Effector memory CD8-positive, alpha-beta T cell (primary cell): Measurements from ENCODE around the gene DNAJB2.

Source experiments
- ATAC-seq: fragments of 150-1000 bp; cut with Tn5 transposase; replicated peaks from 2 replicates; pipeline ENCODE4 v1.10.0; 2021; ENCODE audit warnings: mild to moderate bottlenecking, moderate library complexity
- DNase-seq, 3 experiments: peaks; one replicate each; pipeline ENCODE4 v3.0.0; 2021
- H3K27ac Mint-ChIP-seq, 2 donors: one replicate each; pipeline ENCODE4 v1.8.0; 2022; ENCODE audit warnings: mild to moderate bottlenecking in 2 of 2, mixed read lengths in 2 of 2, moderate library complexity in 2 of 2
- H3K27me3 Mint-ChIP-seq, 2 donors: one replicate each; pipeline ENCODE4 v1.8.0; 2022; ENCODE audit warnings: mixed read lengths in 2 of 2
- H3K36me3 Mint-ChIP-seq: one replicate; pipeline ENCODE4 v1.8.0; 2022; ENCODE audit warnings: mild to moderate bottlenecking, moderate library complexity, mixed read lengths; ENCODE audit not compliant: insufficient read depth
- H3K4me1 Mint-ChIP-seq, 2 donors: one replicate each; pipeline ENCODE4 v1.8.0; 2022; ENCODE audit warnings: low read depth in 2 of 2, mixed read lengths in 2 of 2
- H3K4me3 Mint-ChIP-seq, 2 donors: one replicate each; pipeline ENCODE4 v1.8.0; 2022; ENCODE audit warnings: mild to moderate bottlenecking in 2 of 2, mixed read lengths in 2 of 2, moderate library complexity in 2 of 2
- H3K9me3 Mint-ChIP-seq, 2 donors: one replicate each; pipeline ENCODE4 v1.8.0; 2022; ENCODE audit warnings: mixed read lengths in 2 of 2

DNAJB2 gene

GRCh38 chr2:219291910-219292490, 12.8 kb downstream of the DNAJB2 start:
- ATAC-seq (no peak), DNase-seq (no peak)
- peaks cover 7 to 12% of the 10 kb centered on the region in 2 donors for H3K4me1 Mint-ChIP-seq
- no peak overlapping the region for H3K4me3 Mint-ChIP-seq
- peaks cover 14% of the 10 kb centered on the region for H3K36me3 Mint-ChIP-seq
- peak overlapping the region in 1 of 2 donors; percentile 35 for H3K27ac Mint-ChIP-seq
- no peaks in the 10 kb centered on the region for H3K27me3 Mint-ChIP-seq
- no peaks in the 10 kb centered on the region for H3K9me3 Mint-ChIP-seq

- DNase-seq, result no peak
- Mint-ChIP-seq H3K27me3 (no peaks in the 10 kb centered on the region), H3K9me3 (no peaks in the 10 kb centered on the region), H3K27ac (peak overlapping the region in 1 of 2 donors; percentile 35), H3K4me3 (no peak overlapping the region), H3K4me1 (peaks cover 7 to 12% of the 10 kb centered on the region in 2 donors), H3K36me3 (peaks cover 10% of the 10 kb centered on the region)
- no peak for ATAC-seq
Observed at GRCh38 chr2:219292616-219293015, 13.4 kb downstream of the DNAJB2 start.

GRCh38 chr2:219293736-219294231, 14.6 kb downstream of the DNAJB2 start:
- ATAC-seq (no peak), DNase-seq (no peak)
- Mint-ChIP-seq H3K36me3 (peaks cover 9% of the 10 kb centered on the region), H3K27ac (peak overlapping the region; percentile 47 to 91), H3K4me3 (peak overlapping the region; percentile 73 to 87), H3K4me1 (peaks cover 7 to 14% of the 10 kb centered on the region in 2 donors), H3K9me3 (no peaks in the 10 kb centered on the region), H3K27me3 (peaks cover 0 to under 1% of the 10 kb centered on the region in 2 donors)

- ATAC-seq (peak; percentile 94), DNase-seq (peak; percentile 87 to 90 (median 89))
- Mint-ChIP-seq H3K4me3 (peak overlapping the region; percentile 73 to 87), H3K27me3 (peaks cover under 1 to 10% of the 10 kb centered on the region in 2 donors), H3K4me1 (peaks cover 7 to 14% of the 10 kb centered on the region in 2 donors), H3K36me3 (peaks cover 9% of the 10 kb centered on the region), H3K9me3 (no peaks in the 10 kb centered on the region), H3K27ac (peak overlapping the region; percentile 77 to 91)
Observed at GRCh38 chr2:219294356-219295351, 15.5 kb downstream of the DNAJB2 start.

- ATAC-seq, result no peak
- peaks cover 7 to 14% of the 10 kb centered on the region in 2 donors for H3K4me1 Mint-ChIP-seq
- peak overlapping the region in 1 of 2 donors; percentile 39 for H3K4me3 Mint-ChIP-seq
- DNase-seq, result no peak
- peak overlapping the region; percentile 29 to 77 for H3K27ac Mint-ChIP-seq
- peaks cover 8 to 22% of the 10 kb centered on the region in 2 donors for H3K27me3 Mint-ChIP-seq
- H3K9me3 Mint-ChIP-seq, result no peaks in the 10 kb centered on the region
- peaks cover 5% of the 10 kb centered on the region for H3K36me3 Mint-ChIP-seq
Observed at GRCh38 chr2:219296142-219296541, 17.0 kb downstream of the DNAJB2 start.

- Mint-ChIP-seq H3K27me3 (peaks cover 15 to 29% of the 10 kb centered on the region in 2 donors), H3K9me3 (no peaks in the 10 kb centered on the region), H3K4me3 (no peak overlapping the region), H3K4me1 (peaks cover 7 to 14% of the 10 kb centered on the region in 2 donors), H3K27ac (no peak overlapping the region), H3K36me3 (peaks cover 5% of the 10 kb centered on the region)
- ATAC-seq, result no peak
- no peak for DNase-seq
Observed at GRCh38 chr2:219296631-219297391, 17.6 kb downstream of the DNAJB2 start.

- no peak overlapping the region for H3K4me3 Mint-ChIP-seq
- peaks cover 7 to 14% of the 10 kb centered on the region in 2 donors for H3K4me1 Mint-ChIP-seq
- H3K27me3 Mint-ChIP-seq, result peaks cover 21 to 40% of the 10 kb centered on the region in 2 donors
- no peaks in the 10 kb centered on the region for H3K9me3 Mint-ChIP-seq
- H3K36me3 Mint-ChIP-seq, result peaks cover 5% of the 10 kb centered on the region
- ATAC-seq (no peak), DNase-seq (no peak)
- H3K27ac Mint-ChIP-seq, result peak overlapping the region in 1 of 2 donors; percentile 65
Observed at GRCh38 chr2:219297766-219298456, 18.7 kb downstream of the DNAJB2 start.

GRCh38 chr2:219298759-219299371, 19.7 kb downstream of the DNAJB2 start:
- Mint-ChIP-seq H3K9me3 (no peaks in the 10 kb centered on the region), H3K27me3 (peaks cover 28 to 48% of the 10 kb centered on the region in 2 donors), H3K4me1 (peaks cover 7 to 13% of the 10 kb centered on the region in 2 donors), H3K27ac (peak overlapping the region in 1 of 2 donors; percentile 44), H3K4me3 (no peak overlapping the region), H3K36me3 (peaks cover 2% of the 10 kb centered on the region)
- ATAC-seq (peak; percentile 65), DNase-seq (peak; percentile 89 to 94 (median 90))

GRCh38 chr2:219299372-219299760, 20.2 kb downstream of the DNAJB2 start:
- Mint-ChIP-seq H3K4me1 (peaks cover 2 to 8% of the 10 kb centered on the region in 2 donors), H3K27me3 (peaks cover 29 to 48% of the 10 kb centered on the region in 2 donors), H3K27ac (peak overlapping the region in 1 of 2 donors; percentile 44), H3K9me3 (no peaks in the 10 kb centered on the region), H3K36me3 (no peaks in the 10 kb centered on the region), H3K4me3 (no peak overlapping the region)
- ATAC-seq, result no peak
- DNase-seq, result no peak

GRCh38 chr2:219300022-219300421, 20.9 kb downstream of the DNAJB2 start:
- ATAC-seq (no peak), DNase-seq (no peak)
- peaks cover 36 to 52% of the 10 kb centered on the region in 2 donors for H3K27me3 Mint-ChIP-seq
- no peaks in the 10 kb centered on the region for H3K36me3 Mint-ChIP-seq
- no peak overlapping the region for H3K27ac Mint-ChIP-seq
- H3K4me3 Mint-ChIP-seq, result no peak overlapping the region
- H3K4me1 Mint-ChIP-seq, result peaks cover 0 to 7% of the 10 kb centered on the region in 2 donors
- no peaks in the 10 kb centered on the region for H3K9me3 Mint-ChIP-seq

- H3K9me3 Mint-ChIP-seq, result no peaks in the 10 kb centered on the region
- no peaks in the 10 kb centered on the region for H3K36me3 Mint-ChIP-seq
- no peak for ATAC-seq
- DNase-seq, result no peak
- H3K27me3 Mint-ChIP-seq, result peaks cover 53 to 77% of the 10 kb centered on the region in 2 donors
- no peak overlapping the region for H3K4me3 Mint-ChIP-seq
- no peak overlapping the region for H3K27ac Mint-ChIP-seq
- peaks cover 0 to 2% of the 10 kb centered on the region in 2 donors for H3K4me1 Mint-ChIP-seq
Observed at GRCh38 chr2:219302412-219302968, 23.3 kb downstream of the DNAJB2 start.

- H3K36me3 Mint-ChIP-seq, result no peaks in the 10 kb centered on the region
- peaks cover 60 to 87% of the 10 kb centered on the region in 2 donors for H3K27me3 Mint-ChIP-seq
- no peak overlapping the region for H3K4me3 Mint-ChIP-seq
- no peaks in the 10 kb centered on the region for H3K9me3 Mint-ChIP-seq
- no peak overlapping the region for H3K27ac Mint-ChIP-seq
- no peak for ATAC-seq
- H3K4me1 Mint-ChIP-seq, result no peaks in the 10 kb centered on the region
- no peak for DNase-seq
Observed at GRCh38 chr2:219304223-219304622, 25.1 kb downstream of the DNAJB2 start.
